ENCODE measurements around the gene SLC7A5.

SLC7A5 gene

DNA sequence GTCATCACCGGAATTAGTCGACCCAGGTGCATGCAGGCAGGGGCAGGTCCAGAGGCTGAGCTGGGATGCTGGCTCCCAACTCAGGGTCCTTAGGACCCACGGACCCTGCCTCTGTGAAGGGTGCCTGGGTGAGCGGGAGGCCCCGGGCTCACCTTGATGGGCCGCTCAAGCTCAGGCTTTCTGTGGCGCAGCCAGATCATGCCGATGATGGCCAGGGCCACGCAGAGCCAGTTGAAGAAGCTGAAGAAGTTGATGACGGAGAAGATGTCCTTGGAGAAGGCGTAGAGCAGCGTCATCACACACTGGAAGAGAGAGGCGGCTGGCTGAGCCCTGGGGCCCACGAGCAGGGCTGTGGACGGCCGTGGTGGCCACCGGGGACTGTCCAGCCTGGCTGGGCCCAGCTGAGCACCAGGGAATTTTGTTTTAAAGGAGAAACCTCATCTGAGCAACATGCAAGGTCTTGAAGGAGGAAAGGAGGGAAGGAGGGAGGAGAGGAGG, 32.9 kb downstream of the SLC7A5 start:
- DNase-seq (no peak), ATAC-seq (no peak)
- Mint-ChIP-seq H3K4me3 (no peak overlapping the region), H3K4me1 (peaks cover 12% of the 10 kb centered on the region), H3K9me3 (no peaks in the 10 kb centered on the region), H3K27ac (peak overlapping the region in 1 of 2 donors; percentile 90), H3K27me3 (no peaks in the 10 kb centered on the region)

DNA sequence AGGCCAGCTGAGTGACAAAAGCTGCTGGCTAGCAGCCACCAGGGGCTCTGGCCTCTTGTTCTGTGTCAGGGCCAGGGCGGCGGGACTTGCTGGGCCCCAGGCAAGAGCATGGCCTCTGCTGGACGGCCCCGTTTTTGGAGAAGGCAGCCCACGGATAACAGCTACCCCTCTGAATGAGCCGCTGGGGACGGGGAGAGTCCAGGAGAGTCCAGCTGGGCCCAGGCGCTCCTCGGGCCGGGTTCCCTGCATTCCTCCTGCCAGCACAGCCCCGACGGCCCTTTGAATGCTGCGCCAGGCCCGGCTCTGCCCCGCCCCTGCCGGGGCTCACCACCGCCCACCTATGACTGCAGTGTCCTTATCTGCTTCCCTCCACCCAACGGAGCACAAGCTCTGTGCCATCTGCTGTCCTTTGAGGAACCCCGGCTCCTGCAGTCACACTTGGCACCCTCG, 33.4 kb downstream of the SLC7A5 start:
- ATAC-seq (no peak), DNase-seq (no peak)
- H3K4me1 Mint-ChIP-seq: peaks cover 17% of the 10 kb centered on the region
- peak overlapping the region in 1 of 2 donors; percentile 90 for H3K27ac Mint-ChIP-seq
- no peaks in the 10 kb centered on the region for H3K9me3 Mint-ChIP-seq
- no peak overlapping the region for H3K4me3 Mint-ChIP-seq
- H3K27me3 Mint-ChIP-seq: no peaks in the 10 kb centered on the region

DNA sequence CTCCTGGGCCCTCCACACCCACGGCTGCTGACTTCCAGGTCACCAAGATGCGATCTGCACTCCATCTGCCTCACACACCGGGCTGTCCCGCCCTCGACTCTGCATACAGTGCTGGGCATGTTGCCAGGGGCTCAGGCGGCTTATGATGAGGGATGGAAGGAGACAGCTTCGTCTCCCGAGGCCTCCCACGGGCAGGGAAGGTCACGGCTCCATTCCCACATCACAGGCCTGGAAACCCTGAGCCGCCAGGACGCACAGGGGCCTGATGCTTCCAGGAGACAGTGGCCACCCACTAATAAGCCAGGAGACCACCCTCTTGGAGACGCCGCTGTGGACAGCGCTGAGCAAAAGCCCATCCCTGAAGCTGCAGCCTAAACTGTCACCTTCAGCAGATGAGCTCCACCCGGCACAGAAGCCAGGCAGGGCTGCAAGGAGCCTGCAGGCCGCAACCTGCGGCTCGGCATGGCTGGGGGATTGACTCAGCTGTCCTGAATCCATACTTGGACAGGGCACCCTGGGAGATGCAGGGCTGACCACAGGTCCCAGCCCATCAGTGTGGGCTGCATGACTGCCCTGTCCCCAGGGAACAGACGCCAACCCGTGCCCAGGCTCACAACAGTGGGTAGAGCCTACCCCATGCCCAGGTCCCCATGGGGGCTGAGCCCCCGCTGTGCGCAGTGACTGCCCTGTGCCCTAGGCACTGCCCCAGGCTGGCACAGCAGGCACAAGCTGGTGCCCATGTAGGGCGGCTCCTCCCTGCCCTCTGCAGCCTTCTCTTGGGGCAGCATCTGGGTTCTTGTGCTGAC, 34.4 kb downstream of the SLC7A5 start:
- Mint-ChIP-seq H3K9me3 (no peaks in the 10 kb centered on the region), H3K4me3 (no peak overlapping the region), H3K27ac (peak overlapping the region in 1 of 2 donors; percentile 74), H3K27me3 (no peaks in the 10 kb centered on the region), H3K4me1 (peaks cover 27% of the 10 kb centered on the region)
- DNase-seq (no peak), ATAC-seq (peak; percentile 10)

DNA sequence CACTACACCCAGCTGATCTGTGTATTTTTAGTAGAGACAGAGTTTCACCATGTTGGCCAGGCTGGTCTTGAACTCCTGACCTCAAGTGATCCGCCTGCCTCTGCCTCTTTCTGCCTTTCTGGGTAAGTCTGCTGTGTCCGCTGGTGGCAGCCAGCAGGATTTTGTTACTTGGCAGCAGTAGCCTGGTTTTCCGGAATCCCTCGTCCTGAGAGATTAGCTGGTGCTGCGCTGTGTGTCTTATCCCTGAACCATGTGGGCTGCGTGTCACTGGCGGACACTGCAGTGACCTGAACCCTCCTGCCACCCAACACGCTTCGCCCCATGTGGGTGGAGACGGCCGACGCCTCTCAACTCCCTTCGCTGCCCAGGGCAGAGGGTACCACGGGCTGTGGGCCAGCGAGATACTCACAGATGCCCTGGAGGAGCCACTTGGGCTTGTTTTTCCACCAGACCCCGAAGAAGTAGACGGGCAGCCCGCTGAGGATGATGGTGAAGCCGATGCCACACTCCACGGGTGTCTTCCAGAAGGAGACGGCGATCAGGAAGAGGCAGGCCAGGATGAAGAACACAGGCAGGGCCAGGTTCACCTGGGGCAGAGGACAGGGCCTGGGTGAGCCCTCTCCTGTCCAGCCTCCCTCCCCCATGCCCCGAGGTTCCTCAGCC, 35.2 kb downstream of the SLC7A5 start:
- DNase-seq (no peak), ATAC-seq (no peak)
- H3K27me3 Mint-ChIP-seq: no peaks in the 10 kb centered on the region
- peaks cover 35% of the 10 kb centered on the region for H3K4me1 Mint-ChIP-seq
- no peak overlapping the region for H3K4me3 Mint-ChIP-seq
- peak overlapping the region in 1 of 2 donors; percentile 60 for H3K27ac Mint-ChIP-seq
- H3K9me3 Mint-ChIP-seq: no peaks in the 10 kb centered on the region

DNA sequence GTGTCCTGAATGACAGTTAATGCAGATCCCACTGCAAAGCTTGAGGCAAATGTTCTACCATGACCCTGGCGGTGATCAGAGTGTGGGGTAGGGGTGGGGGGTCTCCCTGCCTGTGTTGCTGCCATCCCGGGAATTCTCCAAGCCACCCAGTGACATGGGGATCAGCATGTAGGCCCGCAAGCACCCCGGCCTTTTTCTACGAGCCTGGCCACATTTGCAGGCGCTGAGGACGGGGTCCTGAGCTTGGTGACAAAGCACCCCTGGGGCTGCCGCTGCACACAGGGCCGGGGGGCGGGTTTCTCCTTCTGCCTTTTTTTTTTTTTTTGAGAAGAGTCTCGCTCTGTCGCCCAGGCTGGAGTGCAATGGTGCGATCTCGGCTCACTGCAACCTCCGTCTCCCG, 35.8 kb downstream of the SLC7A5 start:
- DNase-seq: no peak
- Mint-ChIP-seq H3K9me3 (no peaks in the 10 kb centered on the region), H3K4me3 (no peak overlapping the region), H3K4me1 (peaks cover 40% of the 10 kb centered on the region), H3K27me3 (no peaks in the 10 kb centered on the region), H3K27ac (peak overlapping the region in 1 of 2 donors; percentile 34)
- ATAC-seq: no peak

DNA sequence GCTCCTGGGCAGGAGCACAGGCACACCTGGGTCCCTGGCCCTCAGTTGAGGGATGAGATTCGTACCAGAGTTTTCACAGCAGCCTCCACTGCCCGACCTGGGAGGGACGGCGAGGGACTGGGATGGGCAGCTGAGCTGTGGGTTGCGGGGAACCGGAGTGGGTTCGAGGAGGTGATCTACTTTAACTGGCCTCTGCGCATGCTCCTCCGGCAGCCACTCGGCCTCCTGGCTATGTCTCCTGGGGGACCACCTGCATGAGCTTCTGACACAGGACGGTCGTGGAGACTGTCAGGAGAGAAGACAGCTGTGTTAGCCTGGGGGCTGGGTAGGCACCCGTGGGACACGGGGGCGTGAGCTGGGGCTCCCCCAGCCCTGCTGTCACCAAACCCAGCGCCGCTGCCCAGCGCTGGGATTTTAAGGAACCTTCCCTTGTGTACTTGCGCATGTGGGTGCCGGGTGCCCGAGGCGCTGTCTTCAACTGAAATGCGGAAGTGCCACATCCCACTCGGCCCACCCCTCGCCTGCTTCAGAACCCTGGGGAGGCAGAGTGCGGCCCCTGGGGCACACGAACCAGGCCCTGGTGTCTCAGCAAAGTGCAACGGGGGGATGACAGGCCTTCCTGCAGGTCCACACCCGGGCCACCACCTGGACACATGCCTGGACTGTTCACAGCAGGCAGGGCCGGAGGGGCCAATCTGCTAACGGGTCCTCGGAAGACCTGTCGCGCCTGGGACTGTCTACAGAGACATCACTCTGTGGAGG, 36.4 kb downstream of the SLC7A5 start:
- H3K27ac Mint-ChIP-seq: peak overlapping the region in 1 of 2 donors; percentile 63
- H3K4me3 Mint-ChIP-seq: no peak overlapping the region
- ATAC-seq: no peak
- H3K27me3 Mint-ChIP-seq: no peaks in the 10 kb centered on the region
- H3K4me1 Mint-ChIP-seq: peaks cover 43% of the 10 kb centered on the region
- H3K9me3 Mint-ChIP-seq: no peaks in the 10 kb centered on the region
- no peak for DNase-seq

DNA sequence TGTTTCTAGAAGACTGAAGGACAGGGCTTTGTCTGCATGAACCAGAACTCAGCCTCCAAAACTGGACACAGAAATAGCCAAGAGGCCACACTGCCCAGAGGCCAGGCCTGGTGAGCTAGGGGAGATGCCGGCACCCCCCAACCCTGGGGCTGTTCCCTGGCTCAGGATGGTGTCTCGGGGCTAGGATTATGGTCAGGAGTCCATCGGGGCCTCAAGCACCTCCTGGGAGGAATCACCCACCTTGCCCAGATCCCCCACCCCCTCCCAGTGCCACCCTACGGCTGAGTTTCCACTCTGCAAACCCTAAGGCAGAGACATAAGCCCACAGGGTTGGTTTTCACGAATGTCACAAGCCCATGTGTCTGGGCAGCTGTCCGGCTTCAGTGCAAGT, 37.2 kb downstream of the SLC7A5 start:
- no peak for ATAC-seq
- peak overlapping the region in 1 of 2 donors; percentile 95 for H3K27ac Mint-ChIP-seq
- no peaks in the 10 kb centered on the region for H3K27me3 Mint-ChIP-seq
- H3K4me3 Mint-ChIP-seq: no peak overlapping the region
- H3K9me3 Mint-ChIP-seq: no peaks in the 10 kb centered on the region
- no peak for DNase-seq
- peaks cover 47% of the 10 kb centered on the region for H3K4me1 Mint-ChIP-seq

DNA sequence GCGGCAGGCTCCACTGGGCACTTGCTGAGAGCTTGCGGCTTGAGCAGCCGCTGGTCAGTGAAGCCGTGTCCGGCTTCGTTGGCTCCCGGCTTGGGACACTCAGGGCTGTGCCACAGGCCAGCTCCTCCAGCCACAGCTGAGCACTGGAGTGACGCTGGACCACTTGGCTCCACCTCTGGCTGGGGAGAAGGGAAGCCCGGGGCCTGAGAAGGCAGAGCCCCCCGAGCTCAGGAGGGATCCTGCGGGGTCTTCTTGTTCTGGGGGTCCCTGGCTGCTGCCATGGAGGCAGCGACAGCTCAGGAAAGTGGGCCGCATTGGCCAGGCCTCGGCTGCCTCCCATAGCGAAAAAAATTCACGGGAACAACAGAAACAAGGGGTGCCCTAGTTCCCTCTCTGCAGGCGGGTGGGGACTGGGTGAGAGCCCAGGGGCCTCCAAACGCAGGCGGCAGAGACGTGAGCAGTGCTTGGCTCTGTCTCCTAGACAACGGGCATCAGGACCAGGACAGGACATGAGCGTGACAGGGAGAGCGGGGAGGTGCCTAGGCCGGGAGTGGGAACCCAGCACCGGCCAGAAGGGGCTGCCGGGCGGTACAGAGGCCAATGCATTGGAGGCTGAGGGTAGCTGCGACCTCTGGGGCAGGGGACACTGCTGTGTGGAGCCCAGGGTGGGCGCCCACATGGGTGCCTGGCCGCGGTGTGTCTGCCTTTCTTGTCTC, 37.7 kb downstream of the SLC7A5 start:
- Mint-ChIP-seq H3K27me3 (no peaks in the 10 kb centered on the region), H3K4me3 (no peak overlapping the region), H3K9me3 (no peaks in the 10 kb centered on the region), H3K27ac (peak overlapping the region in 1 of 2 donors; percentile 95), H3K4me1 (peaks cover 52% of the 10 kb centered on the region)
- DNase-seq: no peak
- ATAC-seq: no peak

DNA sequence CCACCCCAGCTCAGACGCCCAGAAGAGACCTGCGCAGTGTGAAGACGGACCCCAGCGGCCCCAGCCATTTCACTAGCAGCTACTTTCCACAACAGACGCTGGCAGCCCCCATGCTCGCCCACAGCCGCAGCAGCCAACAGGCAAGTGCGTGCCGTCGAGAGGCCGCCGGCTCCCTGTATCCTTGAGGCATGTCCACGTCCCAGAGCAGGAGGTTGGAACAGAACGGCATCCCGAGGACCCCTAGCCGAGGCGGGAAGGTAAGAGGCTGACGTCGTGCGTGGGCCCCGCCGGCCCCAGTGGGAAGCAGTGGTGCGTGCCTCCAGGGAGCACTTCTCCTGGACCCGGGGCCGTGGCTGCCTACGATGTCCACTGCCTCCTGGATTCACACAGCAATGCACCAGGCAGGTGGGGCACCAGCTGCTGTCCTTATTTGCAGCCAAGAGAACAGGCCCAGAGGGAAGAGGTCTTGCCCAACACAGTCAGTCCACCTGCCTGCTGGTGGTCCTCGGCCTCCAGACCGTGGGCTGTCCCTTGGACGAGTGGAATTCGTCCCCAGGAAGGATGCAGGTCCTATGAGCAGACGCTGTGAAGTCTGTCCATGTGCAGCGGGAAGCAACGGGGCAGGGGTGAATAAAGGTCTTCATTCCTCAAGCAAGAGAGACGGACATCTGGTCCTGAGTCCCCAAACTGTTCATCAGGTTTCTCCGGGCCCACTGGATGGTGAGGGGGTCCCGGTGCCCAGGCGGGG, 38.5 kb downstream of the SLC7A5 start:
- H3K27me3 Mint-ChIP-seq: no peaks in the 10 kb centered on the region
- H3K9me3 Mint-ChIP-seq: no peaks in the 10 kb centered on the region
- H3K4me1 Mint-ChIP-seq: peaks cover 53% of the 10 kb centered on the region
- H3K4me3 Mint-ChIP-seq: peak overlapping the region in 1 of 2 donors; percentile 32
- DNase-seq (no peak), ATAC-seq (no peak)
- peak overlapping the region in 1 of 2 donors; percentile 96 for H3K27ac Mint-ChIP-seq

DNA sequence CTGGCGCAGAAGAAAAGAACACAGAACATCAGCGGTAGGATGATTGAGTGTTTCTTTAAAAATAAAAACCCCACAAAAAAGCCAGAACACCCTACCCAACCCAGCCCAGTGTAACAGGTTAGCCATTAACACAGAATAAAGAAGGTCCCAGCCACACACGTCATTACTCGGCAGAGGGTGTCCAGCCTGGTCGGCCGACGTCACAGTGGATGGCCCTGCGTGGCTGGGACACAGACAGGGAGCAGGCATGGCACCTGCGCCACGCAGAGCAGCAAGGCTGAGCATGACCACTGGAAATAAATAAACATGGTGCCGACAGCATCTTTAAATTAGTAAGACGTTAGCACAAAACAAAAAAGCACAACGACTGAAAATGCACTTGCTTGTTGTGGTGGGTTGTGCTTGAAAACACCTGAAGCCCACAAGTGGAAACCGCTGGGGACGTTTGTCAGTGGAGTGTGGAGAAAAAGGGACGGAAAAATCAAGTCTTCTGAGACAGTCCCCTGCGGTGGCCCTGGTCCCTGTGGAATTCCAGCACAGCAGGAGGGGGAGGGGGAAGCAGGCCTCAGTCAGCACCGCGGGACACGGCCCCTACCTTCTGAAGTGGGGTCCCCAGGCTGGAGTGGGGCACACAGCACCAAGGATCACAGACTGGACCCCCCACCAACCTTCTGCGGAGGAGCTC, 39.2 kb downstream of the SLC7A5 start:
- ATAC-seq: no peak

DNA sequence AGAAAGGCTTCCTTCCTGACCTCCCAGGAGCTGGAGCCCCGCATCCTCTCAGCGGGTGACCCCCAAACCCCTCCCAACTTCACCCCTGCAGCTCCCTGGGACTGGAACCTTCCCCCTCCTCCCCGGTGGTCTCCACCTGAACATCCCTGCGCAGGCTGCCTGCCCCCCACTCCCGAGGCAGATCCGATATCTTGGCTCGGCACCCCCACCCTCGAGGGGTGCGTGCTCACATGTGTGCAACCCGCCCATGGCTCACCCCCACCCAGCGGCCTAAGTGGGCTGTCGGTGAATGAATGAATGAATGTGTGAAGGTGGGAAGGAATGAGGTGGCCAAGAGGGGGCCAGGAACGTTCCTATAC, 39.7 kb downstream of the SLC7A5 start:
- Mint-ChIP-seq H3K4me3 (no peak overlapping the region), H3K9me3 (no peaks in the 10 kb centered on the region), H3K4me1 (peaks cover 53% of the 10 kb centered on the region), H3K27me3 (no peaks in the 10 kb centered on the region), H3K27ac (peak overlapping the region in 1 of 2 donors; percentile 95)
- ATAC-seq (no peak), DNase-seq (no peak)

More for the DNA sequence above, 39.2 kb downstream of the SLC7A5 start:
- Mint-ChIP-seq H3K27me3 (no peaks in the 10 kb centered on the region), H3K9me3 (no peaks in the 10 kb centered on the region), H3K4me1 (peaks cover 53% of the 10 kb centered on the region), H3K27ac (peak overlapping the region in 1 of 2 donors; percentile 95), H3K4me3 (no peak overlapping the region)
- no peak for DNase-seq

DNA sequence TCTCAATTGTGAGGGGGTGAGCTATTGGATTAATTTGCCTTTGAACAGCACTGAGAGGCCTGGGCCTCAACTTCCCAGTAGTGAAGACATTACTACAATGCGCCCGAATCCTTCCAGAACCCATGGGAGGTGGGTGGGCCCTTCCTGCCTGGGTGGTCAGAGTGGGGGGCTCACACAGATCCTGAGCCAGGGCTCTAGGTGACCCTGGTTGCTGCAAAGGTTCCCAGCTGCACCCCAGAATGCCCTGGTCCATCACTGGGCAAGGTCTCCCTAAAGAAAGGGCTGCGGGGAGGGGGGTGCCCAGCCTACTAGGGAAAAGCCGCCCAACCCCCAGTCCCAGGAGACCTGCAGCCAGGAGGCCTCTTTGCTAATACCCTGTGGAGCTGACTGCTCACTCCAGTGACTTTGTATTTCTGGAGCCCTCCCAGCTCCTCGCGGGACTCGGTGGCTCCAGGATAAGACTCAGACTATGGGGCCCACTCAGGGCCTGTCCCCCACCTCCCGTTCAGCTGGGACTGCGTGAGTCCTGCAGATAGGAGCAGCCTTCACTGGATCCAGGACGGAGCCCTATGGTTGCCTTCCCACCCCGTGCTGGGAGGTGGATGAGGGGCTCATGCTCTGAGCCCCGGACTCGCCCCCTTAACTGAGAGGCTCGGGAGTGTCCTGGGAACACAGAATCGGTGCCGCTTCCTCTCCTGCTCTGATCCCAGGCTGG, 40.2 kb downstream of the SLC7A5 start:
- ATAC-seq (no peak), DNase-seq (no peak)
- Mint-ChIP-seq H3K9me3 (no peaks in the 10 kb centered on the region), H3K4me1 (peaks cover 50% of the 10 kb centered on the region), H3K4me3 (no peak overlapping the region), H3K27ac (peak overlapping the region in 1 of 2 donors; percentile 95), H3K27me3 (no peaks in the 10 kb centered on the region)

DNA sequence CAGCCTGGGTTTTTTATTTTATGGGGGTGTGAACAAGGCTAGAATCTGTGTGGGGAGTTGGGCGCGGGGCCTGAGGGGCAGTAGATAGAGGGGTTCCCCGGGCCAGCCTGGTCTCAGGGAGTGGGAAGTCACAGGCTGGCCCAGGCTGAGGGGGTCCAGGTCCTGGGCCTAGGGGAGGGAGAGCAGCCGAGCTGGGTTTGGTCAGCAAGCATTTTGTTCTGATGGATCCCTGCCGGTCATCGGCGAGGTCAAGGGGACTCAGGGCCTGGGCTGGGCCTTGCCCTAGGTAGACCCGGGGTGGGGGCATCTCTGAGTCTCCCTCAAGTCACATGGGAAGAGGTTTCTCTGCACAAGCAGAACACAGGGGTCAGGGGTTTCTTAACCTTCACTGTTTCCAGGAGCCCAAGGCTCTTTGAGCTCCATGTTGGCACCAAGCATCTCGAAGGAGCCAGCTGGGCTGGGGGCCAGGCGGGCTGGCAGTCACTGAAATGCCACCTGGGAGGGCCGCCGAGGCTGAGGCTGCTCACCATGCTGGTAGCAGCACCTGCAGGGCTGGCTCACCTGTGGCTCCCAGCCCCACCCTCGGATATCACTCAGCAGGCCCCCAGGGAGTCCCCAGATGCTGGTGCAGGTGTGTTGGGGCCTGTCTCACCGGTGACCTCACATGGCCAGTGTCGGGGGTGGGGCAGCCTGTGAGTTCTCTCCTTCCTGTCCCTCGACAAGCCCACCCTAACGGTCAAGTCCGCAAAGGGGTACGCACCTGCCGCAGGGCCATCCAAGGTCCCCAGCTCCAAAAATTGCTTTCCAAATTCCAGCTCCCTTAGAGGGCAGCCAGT, 41.0 kb downstream of the SLC7A5 start:
- no peak overlapping the region for H3K4me3 Mint-ChIP-seq

More for the DNA sequence above, 41.0 kb downstream of the SLC7A5 start:
- H3K4me1 Mint-ChIP-seq: peaks cover 48% of the 10 kb centered on the region
- DNase-seq (no peak), ATAC-seq (peak; percentile 9)
- no peaks in the 10 kb centered on the region for H3K27me3 Mint-ChIP-seq
- H3K9me3 Mint-ChIP-seq: no peaks in the 10 kb centered on the region
- H3K27ac Mint-ChIP-seq: peak overlapping the region; percentile 57 to 91
